Ramos (cell line): Measurements from ENCODE around the gene TMEM132C.

Source experiments
- in situ Hi-C: fragments of 300-500 bp; cut with MboI; formaldehyde crosslinking; loops from one replicate; pipeline ENCODE4 v1.14.3; 2022; ENCODE audit warnings: low sequenced_read_pairs; ENCODE audit not compliant: unreplicated experiment

TMEM132C gene

DNA sequence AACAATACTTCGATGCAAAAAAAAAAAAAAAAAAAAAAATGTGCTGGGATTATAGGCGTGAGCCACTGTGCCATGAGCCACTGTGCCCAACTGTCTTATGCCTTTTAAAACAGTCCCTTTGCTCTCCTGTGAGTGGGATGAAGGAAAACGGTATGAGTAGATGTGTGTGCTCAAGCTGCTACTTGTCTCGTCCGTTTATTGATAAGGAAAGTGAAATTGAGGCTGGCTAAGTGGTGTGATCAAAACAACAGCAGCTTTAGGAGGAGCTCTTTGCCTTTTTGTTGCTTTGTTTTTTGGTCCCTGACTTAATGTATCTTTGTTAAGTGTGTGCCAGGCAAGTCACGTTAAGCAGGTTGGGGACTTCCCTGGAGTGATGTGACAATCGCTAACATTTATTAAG is 275.9 kb downstream of the TMEM132C start:
- in situ Hi-C loops: no loop called here

- in situ Hi-C loops: no loop called here
Measured at GRCh38 chr12:128543460-128543859, 276.5 kb downstream of the TMEM132C start.

DNA sequence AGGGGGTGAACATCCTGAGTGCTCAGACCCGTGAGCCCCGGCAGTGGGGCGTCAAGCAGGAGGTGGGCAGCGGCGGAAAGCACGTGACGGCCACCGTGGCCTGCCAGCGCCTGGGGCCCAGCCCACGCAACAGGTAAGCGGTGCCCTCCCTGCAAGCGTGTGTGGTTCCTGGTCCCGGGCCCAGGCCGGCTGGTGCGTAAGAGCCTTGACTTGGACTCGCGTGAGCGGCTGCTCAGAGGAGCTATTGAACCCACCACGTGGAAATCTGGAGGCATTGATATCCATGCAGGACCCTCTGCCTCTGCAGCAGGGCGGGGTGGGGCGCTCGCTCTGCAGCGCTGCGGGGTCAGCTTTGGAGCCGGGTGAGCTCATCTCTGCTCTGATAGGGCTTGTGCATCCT is 277.0 kb downstream of the TMEM132C start:
- in situ Hi-C loops: no loop called here

DNA sequence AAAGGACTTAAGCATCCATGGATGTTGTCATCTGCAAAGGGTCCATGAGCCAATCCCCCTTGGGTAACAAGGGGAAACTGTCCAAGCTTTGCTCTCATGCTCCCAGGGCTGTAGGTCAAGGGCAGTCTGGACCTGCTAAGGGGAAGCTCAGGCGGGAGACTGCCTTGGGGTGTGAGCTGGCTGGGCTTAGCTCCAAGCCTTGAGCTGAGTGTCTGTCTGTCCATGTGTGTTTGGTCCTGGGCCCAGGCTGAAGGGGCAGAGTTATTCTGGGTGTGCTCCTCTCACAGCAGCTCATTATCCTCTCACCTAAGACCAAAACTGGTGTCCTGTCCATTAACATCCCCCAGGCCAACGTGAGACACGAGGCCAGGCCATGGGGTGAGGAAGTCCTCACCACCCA is 282.0 kb downstream of the TMEM132C start:
- in situ Hi-C loops: no loop called here

GRCh38 chr12:128549601-128550218 is 282.7 kb downstream of the TMEM132C start:
- in situ Hi-C loops: no loop called here

- in situ Hi-C loops: no loop called here
Measured at GRCh38 chr12:128551266-128551665, 284.3 kb downstream of the TMEM132C start.

DNA sequence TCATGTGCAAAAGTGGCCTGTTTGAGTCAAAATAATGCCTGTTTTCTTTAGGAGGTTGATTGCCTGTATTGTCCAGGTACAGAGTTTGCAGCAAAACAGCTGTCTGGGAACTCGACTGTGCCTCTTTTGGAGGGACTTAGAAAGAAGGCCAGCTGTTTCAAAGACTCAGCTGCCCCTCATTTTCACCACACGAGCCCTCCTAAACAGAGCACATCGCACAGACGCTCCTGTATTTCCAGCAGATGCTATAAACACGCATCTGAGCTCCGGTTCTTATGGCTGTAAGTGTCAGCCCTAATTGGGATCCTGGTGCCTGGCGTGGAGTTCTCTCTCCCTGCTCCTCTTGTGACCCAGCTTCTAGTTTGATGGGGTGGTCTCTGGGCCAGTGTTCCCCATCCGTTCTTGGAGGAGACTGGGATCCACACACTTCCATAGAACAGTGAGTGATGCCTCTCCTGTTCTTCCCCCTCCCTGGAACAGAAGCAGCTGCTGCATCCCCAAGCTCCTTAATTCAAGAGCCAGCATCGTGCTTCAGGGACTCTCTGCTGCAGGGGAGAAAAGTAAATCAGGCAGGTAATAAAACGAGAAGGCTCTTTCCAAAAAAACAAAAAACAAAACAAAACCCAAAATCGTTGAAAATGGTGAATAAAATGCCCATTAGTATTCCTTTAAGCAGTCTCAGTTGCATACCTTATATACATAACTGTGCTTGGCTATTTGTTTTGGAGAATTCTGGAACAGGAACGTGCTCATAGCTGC is 287.8 kb downstream of the TMEM132C start:
- in situ Hi-C loops: no loop called here

- in situ Hi-C loops: no loop called here
Measured at GRCh38 chr12:128557231-128557630, 290.3 kb downstream of the TMEM132C start.

- in situ Hi-C loops: no loop called here
Measured at GRCh38 chr12:128564956-128565355, 298.0 kb downstream of the TMEM132C start.

- in situ Hi-C loops: no loop called here
Measured at GRCh38 chr12:128567730-128568129, 300.8 kb downstream of the TMEM132C start.

DNA sequence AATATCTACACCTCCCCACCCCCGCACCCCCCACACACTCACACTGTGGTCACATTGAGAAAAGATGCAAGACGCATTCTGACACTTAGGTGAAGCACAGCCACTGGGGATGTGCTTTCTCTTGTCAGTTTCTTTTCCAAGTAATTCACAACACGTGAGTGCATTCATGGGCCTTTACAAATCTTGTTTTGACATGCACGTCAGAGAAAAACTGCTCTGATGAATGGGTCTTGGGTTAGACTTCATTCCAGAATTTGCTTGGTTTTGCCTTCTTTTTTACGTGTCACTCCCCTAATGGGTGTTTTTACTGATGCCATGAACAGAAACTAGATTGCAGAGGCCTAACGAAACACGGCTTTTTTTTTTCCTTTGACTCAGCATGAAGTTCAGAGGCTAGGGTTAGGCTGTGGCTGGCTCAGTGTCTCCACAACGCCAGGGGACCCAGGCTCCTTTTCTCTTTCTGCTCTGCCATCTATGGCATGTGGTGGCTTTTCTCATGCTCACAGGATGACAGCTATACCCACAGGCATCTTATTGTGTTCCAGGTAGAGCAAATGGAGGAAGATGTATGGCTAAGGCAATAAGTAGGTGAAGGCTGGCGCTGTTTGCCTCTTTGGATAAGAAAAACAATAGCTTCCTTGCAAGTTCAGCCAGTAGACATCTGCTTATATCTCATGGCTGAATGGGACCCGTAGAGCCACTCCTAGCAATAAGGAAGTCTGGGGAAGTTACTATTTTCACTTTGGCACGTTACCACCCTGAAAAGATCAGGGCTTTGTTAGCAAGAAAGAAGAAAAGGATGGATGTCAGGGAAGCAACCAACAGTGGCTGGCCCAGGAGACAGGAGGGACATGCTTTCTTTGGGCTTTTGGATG is 303.5 kb downstream of the TMEM132C start:
- in situ Hi-C loops: no loop called here

DNA sequence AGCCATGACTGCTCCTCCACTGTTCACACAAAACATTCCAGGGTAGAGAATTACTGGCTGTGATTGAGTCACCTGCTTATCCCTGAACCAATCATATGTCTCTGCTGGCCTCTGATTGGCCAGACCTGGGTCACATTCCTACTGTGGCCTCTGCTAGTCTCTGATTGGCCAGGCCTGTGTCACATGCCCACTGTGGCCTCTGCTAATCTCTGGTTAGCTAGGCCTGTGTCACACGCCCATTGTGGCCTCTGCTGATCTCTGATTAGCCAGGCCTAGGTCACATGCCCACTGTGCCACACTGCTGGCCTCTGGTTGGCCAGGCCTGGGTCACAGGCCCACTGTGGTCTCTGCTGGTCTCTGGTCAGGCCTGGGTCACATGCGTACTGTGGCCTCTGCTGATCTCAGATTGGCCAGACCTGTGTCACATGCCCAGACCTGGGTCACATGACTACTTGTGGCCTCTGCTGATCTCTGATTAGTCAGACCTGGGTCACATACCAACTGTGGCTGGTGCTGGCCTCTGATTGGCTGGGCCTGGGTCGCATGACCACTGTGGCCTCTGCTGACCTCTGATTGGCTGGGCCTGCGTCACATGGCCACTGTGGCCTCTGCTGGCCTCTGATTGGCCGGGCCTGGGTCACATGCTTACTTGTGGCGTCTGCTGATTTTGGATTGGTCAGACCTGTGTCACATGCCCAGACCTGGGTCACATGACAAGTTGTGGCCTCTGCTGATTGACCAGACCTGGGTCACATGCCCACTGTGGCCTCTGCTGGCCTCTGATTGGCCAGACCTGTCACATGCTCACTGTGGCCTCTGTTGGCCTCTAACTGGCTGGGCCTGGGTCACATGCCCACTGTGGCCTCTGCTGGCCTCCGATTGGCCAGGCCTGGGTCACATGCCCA is 305.2 kb downstream of the TMEM132C start:
- in situ Hi-C loops: no loop called here

GRCh38 chr12:128573907-128574306 is 306.9 kb downstream of the TMEM132C start:
- in situ Hi-C loops: no loop called here

DNA sequence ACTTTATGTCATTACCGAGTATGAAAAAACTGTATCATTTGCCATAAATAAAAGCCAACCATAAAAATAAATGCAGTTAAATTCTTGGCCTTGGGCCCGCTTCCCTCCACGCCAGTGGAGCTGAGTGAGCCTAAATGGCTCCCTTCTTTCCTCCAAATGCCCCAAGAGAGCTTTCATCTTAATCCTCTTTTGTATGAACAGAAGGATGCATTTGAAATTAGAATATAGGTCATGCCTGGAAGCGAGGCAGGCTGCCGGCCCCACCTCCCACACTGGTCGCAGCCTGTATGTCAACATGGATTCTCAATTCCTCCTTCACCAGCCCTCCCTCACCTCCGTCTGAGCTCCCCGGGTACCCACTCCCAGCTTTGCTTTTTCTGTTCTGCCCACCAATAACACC is 311.1 kb downstream of the TMEM132C start:
- in situ Hi-C loops: no loop called here

DNA sequence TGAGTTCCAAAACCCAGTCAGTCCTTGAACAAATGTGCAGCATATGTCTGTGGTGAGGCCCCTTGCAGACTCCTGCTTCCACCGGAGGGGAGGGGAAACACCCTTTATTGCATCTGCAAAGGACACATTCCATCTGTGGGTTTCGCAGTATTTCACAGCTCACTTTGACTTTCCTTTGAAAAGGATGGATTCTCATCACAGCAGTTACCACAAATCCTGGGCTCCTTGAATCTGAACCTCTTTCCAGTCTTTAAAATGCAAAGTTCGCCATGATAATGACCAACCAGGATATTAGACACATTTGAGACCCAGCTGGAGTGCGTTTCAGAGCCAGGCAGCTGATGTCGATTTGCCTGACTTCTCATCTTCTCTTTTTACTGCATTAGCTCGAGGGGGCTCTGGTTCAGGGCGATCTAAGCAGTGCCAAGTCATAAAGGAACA is 314.4 kb downstream of the TMEM132C start:
- in situ Hi-C loops: no loop called here

GRCh38 chr12:128583453-128583852 is 316.5 kb downstream of the TMEM132C start:
- in situ Hi-C loops: no loop called here

- in situ Hi-C loops: no loop called here
Measured at GRCh38 chr12:128586451-128587029, 319.6 kb downstream of the TMEM132C start.

DNA sequence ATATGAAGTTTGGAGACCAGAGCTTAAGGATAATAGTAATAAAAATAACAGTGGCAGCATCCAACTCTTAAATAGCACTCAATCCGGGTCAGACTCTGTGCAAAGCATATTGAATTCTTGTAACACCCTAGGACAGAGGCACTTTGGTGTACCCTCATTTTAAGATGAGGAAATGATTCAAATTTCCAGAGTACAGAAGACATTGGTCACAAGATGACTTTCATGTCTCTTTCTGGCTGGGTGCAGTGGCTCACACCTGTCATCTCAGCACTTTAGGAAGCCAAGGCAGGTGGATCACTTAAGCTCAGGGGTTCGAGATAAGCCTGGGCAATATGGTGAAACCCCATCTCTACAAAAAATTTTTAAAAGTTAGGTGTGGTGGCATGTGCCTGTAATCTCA is 320.9 kb downstream of the TMEM132C start:
- in situ Hi-C loops: no loop called here

DNA sequence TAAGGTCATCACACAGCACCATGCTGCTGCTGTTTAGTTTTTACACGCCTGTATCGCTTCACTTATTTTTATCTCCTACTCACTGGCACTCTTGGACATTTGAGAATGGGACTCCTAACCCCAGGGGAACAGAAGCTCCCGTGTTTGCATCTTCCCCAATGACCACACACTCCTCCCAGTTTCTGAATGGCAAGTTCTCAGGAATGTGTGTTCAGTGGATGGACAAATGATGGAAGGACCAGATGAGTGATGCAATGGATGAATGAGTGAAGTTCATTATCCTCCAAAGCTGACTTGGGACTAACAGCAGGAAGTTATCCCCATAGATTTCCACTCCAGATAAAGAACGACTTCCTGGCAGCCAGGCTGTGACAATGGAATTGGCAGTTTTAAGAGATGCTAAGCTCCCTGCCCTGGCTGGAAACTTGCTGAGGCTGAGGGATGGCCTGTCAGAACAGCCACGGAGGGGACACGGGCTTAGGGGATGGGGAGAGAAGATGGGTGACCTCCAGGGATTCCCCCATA is 325.3 kb downstream of the TMEM132C start:
- in situ Hi-C loops: no loop called here
